Measurements from ENCODE around the gene ZNF223. TPM values are rescaled to one million over a fixed set of nuclear protein-coding genes. Genes with fewer than 3 reads are reported as not detected.

The ZNF223 gene
- total and polyA plus RNA-seq, 10 of the 15 experiments (the other 5 are each of a cell fraction or from before 2014, with no cell fraction given), result 0.05 to 3.7 (median 0.14) TPM; not detected in 4

GRCh38 chr19:44007473-44007872 lies 44.4 kb upstream of the ZNF223 start:
- intact Hi-C loops (cut with micrococcal nuclease; ENCODE audit: unreplicated experiment), result no loop called here
- ChIA-PET SMC1A (ENCODE audit: uncharacterized antibody, unreplicated experiment) (no interaction called here), POLR2A (no interaction called here), RAD21 (ENCODE audit: unreplicated experiment) (no interaction called here), CTCF (no interaction called here)
- H3K4me1 ChIP-seq (ENCODE audit: control insufficient read depth, insufficient read depth, low read length), result peaks cover 3% of the 10 kb centered on the region; the same call in 1 of the 2 replicates
- ATAC-seq (no peak), FAIRE-seq (no peak), DNase-seq (ENCODE audit: low read depth, low spot score) (no peak)
- no peak overlapping the region for H3K4me3 ChIP-seq
- peaks cover 8 to 37% of the 10 kb centered on the region in 2 experiments for H3K36me3 ChIP-seq (ENCODE audit: control insufficient read depth in 2 of 2, insufficient read depth in 2 of 2, low read length in 1 of 2)
- no TSS peak for BruUV-seq (replicated peaks)
- TF ChIP-seq BCL3 (IDR thresholded peaks at IDR 0.05; ENCODE audit: borderline replicate concordance, insufficient read depth, low read depth, low read length, poor library complexity, severe bottlenecking) (no peak), HDAC6 (IDR thresholded peaks at IDR 0.05; ENCODE audit: unreplicated experiment) (no peak), POLR2A (IDR thresholded peaks at IDR 0.05; ENCODE audit: low read depth, low read length) (no peak), SMAD5 (IDR thresholded peaks at IDR 0.05; ENCODE audit: low read depth) (no peak), SP1 (IDR thresholded peaks at IDR 0.05; ENCODE audit: low read depth, low read length) (no peak), E4F1 (IDR thresholded peaks at IDR 0.05; ENCODE audit: borderline replicate concordance, partially characterized antibody) (no peak), FOS (IDR thresholded peaks at IDR 0.05; ENCODE audit: borderline replicate concordance, extremely low read depth, insufficient read length) (no peak), ZSCAN29 (IDR thresholded peaks at IDR 0.05) (no peak), BCLAF1 (IDR thresholded peaks at IDR 0.05) (no peak)
- H3K9ac ChIP-seq (ENCODE audit: control insufficient read depth, insufficient read depth, low read length), result no peak overlapping the region
- in situ Hi-C loops (cut with MboI), result no loop called here
- peaks cover 28% of the 10 kb centered on the region for H3K9me3 ChIP-seq (replicated peaks; ENCODE audit: control insufficient read depth, insufficient read depth, low read length)
- H4K20me1 ChIP-seq (ENCODE audit: control insufficient read depth, insufficient read depth), result no peaks in the 10 kb centered on the region
- WGBS (ENCODE audit: insufficient coverage, insufficient replicate concordance, low lambda C conversion rate, missing lambda C conversion rate), result 97% methylated on average over 6 of the region's 6 CpGs
- peaks cover 12% of the 10 kb centered on the region for H3K79me2 ChIP-seq (ENCODE audit: control insufficient read depth, insufficient read depth, low read length)
- H3K27ac ChIP-seq (ENCODE audit: control insufficient read depth, insufficient read depth), result no peak overlapping the region
- H3K27me3 ChIP-seq (replicated peaks in 1 of 2; ENCODE audit: control insufficient read depth in 2 of 2, insufficient read depth in 2 of 2, low read length in 1 of 2), result no peaks in the 10 kb centered on the region
- H2AFZ ChIP-seq (ENCODE audit: control insufficient read depth, low read depth, low read length), result no peak overlapping the region
- H3K4me2 ChIP-seq (ENCODE audit: control insufficient read depth, insufficient read depth), result no peak overlapping the region
